Limb (tissue), 2 donors: Measurements from ENCODE around the gene IL4I1.
"Not testable (repeated sequence)": the region's sequence is repeated elsewhere in the genome, so short reads cannot be mapped to it uniquely, and the experiment has no call there.

Source experiments
- DNase-seq, 2 donors: peaks; one replicate each; pipeline ENCODE4 v3.0.0-alpha.2; 2016; ENCODE audit errors: extremely low spot score in 2 of 2

Gene IL4I1, protein sequence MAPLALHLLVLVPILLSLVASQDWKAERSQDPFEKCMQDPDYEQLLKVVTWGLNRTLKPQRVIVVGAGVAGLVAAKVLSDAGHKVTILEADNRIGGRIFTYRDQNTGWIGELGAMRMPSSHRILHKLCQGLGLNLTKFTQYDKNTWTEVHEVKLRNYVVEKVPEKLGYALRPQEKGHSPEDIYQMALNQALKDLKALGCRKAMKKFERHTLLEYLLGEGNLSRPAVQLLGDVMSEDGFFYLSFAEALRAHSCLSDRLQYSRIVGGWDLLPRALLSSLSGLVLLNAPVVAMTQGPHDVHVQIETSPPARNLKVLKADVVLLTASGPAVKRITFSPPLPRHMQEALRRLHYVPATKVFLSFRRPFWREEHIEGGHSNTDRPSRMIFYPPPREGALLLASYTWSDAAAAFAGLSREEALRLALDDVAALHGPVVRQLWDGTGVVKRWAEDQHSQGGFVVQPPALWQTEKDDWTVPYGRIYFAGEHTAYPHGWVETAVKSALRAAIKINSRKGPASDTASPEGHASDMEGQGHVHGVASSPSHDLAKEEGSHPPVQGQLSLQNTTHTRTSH

DNA sequence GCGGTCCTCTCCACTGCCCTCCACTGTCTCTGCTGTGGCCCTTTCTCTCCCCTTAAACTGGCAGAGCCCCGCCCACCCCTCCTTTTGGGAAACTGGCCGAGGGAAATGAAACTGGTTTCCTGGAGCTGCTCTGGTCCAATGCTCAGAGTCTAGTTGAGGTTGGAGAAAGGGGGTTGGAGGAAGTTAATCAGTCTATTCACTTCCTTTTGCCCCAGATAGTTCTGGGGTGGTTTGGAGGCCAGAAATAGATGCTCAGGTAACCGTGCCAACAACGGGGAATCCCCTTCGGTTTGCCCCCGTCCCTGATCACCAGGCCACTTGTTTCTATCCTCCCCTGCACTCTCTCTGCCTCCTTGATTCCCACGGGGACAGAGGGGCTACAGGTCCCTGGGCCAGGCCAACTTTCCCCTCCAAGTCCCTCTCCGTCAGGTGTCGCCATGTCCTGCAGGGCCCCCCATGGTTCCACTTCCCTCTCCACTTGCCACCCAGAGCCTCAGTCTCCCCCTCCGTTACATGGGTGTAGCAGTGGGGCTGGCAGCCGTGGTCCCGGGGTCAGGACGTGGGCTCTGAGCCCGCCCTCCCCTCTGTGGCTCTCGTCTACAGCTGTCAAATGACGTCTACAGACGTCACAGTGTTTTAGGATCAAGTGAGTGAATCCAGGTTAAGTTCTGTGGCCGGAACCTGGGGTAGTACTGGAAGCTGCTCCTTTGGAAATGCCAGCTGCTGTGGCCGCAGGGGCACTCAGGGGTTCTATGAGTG lies at the start of gene IL4I1:
Gene IL4I1 (minus strand): TSS at position 25 of the 759 bp plus-strand sequence. CDS start 727 bp downstream, outside the sequence.
- DNase-seq: no peak

DNA sequence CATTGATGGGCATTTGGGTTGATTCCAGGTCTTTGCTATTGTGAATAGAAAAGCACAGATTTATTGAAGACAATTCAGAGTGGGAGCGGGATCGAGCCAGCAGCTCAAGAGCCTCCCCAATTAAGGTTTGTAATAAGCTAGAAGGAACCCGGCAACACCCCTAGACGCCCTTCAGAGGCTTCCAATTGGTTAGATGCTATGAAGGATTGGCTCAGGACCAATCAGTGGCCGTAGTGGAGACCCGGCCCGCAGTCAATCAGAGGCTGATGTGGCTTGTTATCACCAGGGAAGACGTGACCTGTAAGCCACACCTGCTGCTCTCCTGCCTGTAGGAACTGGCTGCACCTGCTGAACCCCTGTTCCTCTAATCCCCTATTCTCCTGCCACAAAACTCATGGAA lies 49.7 kb upstream of the IL4I1 start:
- DNase-seq: no peak

DNA sequence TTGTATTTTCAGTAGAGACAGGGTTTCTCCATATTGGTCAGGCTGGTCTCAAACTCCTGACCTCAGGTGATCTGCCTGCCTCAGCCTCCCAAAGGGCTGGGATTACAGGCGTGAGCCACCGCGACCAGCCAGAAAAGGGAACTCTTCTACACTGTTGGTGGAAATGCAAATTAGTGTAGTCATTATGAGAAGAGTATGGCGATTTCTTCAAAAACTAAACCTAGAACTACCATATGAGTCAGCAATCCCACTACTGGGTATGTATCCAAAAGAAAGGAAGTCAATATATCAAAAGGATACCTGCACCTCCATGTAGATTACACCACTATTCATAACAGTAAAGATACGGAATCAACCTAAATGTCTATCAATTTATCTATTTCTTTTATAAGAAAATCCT lies 47.9 kb upstream of the IL4I1 start:
- DNase-seq: not testable (repeated sequence)

DNA sequence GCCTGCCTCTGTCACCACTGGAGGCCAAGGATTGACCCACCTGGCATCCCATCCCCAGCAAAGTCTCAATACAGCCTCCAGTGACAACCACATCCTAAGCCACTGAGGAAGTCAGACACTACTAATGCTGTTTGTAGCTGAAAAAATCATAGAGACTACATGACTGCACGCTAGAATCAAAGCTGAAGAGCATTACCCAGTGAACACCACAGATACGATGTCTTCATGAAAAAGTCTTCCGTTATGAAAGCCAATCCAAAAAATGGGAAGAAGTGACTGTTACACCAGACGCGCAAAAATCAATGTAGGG lies 43.8 kb upstream of the IL4I1 start:
- no peak for DNase-seq

DNA sequence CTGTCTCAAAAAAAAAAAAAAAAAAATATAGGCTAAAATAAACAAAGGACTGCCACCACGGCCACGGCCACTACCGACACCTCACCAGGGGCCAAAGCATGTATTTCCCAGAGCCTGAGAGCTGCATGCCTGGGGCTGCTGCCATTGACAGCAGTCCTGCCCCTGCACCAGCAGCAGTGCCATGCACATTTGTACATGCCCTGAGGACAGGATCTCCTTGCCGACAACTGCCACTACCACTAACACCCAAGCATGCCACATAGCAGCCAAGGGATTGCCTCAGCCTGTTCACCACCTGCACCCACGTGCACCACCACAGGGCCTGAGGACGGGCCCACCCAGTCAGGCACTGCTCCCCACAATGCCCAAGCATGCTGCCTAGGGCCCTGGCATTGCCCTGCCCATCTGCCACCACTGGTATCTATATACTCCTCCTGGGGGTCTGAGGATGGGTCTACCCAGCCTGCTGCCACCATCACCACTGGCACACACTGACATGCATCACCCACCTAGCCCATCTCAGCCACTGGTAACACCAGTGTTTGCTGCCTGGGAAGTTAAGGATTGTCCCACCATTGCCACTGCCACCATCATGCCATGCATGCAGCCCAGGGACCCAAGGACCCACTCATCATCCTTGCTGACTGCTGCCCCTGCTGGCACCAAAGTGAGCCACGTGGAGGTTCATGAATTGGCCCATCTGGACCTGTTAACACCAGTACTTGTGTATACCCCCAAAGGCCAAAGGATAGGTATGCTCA lies 43.2 kb upstream of the IL4I1 start:
- DNase-seq: no peak

DNA sequence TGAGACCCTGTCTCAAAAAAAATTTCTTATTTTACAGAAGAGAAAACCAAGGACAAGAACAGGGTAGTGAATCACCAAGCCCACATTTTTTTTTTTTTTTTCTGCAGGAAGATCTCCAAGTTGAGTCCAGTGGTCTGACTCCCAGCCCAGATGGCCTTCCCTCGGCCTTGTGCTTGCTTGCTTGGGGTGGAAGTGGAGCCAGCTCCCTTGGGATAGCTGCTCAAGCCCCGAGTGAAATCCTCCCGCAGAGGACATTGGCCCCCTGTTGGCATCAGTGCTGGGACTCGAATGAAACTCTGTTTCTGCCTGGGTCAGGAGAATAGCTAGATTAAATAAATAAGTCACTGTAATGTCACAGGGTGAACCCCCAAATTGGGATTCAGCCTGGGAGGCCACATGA lies 42.0 kb upstream of the IL4I1 start:
- no peak for DNase-seq

DNA sequence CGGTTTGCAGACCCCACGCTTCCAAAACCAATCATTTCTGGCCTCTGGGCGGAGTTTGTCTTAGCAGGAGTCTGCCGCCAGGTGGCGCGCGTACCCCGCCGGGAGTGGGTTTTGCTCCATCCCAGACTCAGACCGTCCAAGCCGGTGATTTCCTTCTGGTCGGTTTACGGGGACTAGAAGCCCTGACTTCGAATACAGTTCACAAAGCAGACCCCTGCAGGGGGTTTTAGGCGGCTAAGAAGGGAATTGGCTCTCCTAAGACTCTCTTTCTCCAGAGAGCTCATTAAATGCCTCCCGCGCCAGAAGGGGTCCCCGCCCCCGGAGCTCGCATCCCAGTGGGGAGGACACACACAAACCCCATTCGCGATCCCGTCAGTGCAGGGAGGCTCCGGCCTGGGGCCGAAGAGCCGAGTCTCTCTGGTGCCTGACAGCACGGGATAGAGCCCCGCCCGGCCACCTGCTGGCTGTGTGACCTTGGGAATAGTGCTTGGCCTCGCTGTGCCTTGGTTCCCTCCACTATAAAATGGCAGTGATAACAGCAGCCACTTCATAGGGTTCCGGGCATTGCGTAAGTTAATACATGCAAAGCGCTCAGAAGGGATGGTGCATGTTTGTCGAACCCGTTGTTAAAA lies 41.2 kb upstream of the IL4I1 start:
- DNase-seq: peak; percentile 55 to 92

DNA sequence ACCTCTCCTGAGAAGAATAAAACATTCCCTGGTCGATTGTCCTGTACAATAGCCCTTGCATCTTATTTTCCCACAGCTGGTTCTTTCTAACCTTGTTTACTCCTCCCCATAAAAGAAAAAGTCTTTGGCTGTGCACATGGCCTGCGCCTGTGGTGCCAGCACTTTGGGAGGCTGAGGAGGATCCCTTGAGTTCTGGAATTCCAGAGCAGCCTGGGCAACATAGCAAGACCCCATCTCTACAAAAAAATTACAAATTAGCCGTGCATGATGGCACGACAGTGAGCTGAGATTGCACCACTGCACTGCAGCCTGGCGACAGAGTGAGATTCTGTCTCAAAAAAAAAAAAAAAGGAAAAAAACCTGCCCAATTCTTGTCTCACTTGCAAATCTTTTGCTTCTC lies 39.9 kb upstream of the IL4I1 start:
- DNase-seq: no peak

DNA sequence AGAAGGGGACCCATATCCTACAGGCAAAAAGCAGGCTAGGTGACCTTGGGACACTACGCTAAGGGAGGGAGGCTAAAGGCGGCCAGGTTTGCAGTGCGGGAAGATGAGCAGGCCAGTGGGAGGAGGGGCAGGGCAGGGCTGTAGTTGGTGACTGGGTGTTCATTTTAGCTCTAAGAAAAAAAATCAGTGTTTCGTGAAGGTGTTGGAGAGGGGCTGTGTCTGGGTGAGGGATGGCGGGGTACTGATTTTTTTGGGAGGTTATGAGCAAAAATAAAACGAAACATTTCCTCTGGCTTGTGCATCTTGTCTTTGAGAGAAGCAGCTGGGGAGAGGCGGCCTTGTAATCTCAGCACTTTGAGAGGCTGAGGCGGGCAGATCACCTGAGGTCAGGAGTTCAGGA lies 37.0 kb upstream of the IL4I1 start:
- DNase-seq: no peak

DNA sequence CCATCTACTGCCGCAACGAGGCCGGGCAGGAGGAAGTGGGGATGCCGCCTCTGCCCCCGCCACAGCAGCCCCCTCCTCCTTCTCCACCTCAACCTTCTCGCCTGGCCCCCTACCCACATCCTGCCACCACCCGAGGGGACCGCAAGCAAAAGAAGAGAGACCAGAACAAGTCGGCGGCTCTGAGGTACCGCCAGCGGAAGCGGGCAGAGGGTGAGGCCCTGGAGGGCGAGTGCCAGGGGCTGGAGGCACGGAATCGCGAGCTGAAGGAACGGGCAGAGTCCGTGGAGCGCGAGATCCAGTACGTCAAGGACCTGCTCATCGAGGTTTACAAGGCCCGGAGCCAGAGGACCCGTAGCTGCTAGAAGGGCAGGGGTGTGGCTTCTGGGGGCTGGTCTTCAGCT lies 36.0 kb upstream of the IL4I1 start:
- no peak for DNase-seq

DNA sequence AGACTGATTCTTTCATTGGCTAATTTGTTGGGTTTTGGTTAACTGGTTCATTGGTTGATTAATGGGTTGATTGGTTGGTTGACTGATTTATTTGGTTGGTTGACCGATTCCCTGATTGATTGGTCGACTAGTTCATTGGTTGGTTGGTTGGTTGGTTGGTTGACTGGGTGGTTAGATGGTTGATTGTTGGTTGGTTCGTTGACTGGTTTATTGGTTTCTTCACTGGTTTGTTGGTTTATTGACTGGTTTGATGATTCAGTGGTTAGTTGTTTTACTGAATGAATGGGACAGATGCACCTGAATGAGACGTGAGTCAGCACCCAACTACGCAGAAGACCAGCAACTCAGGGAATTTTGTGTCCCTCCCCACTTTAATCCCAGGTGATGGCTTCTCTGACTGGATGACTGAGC lies 35.4 kb upstream of the IL4I1 start:
- DNase-seq: no peak

DNA sequence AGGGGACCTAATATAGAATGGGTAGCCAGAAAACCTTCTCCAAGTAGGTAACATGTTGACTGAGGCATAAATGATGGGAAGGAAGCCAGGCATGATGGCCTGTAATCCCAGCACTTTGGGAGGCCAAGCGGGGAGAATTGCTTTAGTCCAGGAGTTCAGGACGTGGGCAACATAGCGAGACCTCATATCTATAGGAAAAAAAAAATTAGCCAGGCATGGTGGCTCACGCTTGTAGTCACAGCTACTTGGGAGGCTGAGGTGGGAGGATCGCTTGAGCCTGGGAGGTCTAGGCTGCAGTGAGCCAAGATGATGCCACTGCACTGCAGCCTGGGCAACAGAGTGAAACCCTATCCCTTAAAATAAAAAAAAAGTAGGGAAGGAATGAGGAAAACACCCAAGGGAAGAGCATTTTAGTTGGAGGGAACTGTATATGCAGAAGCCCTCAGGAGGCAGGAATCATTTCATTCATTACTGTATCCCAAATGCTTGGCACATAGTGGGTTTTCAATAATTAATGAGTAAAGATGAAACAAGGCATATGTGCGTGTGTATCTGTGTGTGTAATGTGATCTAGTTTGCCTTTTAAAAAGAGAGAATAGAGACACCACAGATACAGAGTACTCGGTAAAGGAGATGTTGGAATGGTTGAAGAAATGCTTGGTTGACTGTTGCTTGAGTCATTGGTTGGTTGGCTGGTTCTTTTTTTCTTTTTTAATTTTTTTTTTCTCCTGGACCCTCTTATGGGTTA lies 34.8 kb upstream of the IL4I1 start:
- DNase-seq: no peak

DNA sequence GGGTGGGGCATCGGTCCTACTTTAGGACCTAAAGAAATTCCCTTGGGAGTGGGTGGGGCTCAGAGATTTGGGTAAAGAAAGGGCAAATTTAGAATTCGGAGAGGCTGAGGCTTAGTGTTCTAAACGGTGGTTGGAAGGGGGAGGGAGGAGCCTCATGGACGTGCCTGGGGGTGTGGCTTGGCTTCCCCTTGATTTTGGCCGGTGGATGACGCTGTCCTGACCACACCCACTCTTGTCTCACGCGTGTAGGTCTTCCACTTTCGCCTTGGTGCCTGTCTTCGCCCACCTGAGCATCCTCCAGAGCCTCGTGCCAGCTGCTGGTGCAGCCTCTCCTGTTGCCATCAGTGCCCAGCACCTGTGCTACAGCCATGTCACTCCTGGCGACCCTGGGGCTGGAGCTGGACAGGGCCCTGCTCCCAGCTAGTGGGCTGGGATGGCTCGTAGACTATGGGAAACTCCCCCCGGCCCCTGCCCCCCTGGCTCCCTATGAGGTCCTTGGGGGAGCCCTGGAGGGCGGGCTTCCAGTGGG lies 33.9 kb upstream of the IL4I1 start:
- DNase-seq: peak in 1 of 2 donors; percentile 65

DNA sequence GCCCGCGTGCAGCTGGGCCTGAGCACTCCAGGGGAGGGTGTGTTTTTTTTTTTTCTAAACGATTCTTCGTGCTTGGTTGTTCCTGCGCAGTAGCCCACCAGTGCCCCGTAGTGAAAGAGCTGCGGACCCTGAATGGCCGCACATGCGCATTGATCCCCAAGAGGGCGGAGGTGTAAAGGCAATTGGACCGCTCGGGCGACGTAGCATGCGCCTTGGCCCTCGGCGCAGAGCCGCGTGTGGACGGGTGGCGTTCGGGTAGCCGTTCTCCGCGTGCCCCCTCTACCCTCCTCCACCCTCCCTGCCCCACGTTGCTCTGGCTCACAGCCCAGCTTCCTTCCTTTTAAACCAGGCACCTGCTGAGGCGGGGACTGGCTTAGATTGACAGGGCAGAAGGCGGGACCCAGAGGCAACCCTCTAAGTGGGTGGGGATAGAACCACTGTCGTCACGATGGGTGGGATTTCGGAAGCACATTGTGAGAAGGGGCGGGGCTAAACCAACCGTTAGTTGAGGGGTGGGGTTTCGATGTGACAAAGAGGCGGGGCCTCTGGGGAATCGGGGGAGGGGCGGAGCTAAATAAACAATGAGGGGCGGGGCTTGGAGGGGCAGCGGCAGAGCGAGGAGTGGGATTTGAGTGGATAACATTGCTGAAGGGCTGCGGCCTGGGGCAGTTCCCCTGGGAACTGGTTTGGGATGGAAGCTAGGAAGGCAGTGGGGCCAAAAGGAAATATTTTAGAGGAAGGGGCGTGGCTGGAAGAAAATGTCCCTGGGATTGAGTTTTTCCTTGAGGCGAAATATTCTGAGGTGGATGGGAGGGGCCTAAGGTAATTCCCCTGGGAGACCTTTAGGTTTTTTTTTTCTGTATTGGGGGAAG lies 33.2 kb upstream of the IL4I1 start:
- peak; percentile 92 to 96 for DNase-seq

DNA sequence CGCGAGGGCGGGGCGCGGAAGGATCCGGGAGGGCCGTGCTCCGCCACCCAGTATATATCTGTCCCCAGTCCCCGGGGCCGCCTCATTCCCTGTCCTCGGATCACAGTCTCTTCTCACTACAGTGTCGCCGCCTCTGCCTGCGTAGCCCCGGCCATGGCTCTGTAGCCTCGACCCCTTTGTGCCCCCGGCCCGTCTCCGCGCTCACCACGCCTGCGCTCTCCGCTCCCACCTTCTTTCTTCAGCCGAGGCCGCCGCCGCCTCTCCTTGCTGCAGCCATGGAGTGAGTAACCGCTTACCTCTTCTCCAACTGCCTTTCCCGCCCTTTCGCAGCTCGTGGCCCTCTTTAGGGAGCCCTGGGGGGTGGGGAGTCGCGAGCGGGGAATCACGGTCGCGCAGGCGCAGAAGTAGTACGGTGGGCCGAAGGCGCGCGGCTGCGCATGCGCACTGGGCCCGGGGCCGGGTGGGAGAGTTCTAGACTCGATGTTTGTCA lies 32.5 kb upstream of the IL4I1 start, which contains the start of the genes ATF5 and NUP62:
Gene ATF5 (plus strand): TSS at position 85 of the 490 bp plus-strand sequence. CDS start 1,646 bp downstream, outside the sequence.
Gene NUP62 (minus strand): TSS at position 384 of the 490 bp plus-strand sequence. CDS start 19,697 bp downstream, outside the sequence.
- DNase-seq: peak; percentile 95 to 97

DNA sequence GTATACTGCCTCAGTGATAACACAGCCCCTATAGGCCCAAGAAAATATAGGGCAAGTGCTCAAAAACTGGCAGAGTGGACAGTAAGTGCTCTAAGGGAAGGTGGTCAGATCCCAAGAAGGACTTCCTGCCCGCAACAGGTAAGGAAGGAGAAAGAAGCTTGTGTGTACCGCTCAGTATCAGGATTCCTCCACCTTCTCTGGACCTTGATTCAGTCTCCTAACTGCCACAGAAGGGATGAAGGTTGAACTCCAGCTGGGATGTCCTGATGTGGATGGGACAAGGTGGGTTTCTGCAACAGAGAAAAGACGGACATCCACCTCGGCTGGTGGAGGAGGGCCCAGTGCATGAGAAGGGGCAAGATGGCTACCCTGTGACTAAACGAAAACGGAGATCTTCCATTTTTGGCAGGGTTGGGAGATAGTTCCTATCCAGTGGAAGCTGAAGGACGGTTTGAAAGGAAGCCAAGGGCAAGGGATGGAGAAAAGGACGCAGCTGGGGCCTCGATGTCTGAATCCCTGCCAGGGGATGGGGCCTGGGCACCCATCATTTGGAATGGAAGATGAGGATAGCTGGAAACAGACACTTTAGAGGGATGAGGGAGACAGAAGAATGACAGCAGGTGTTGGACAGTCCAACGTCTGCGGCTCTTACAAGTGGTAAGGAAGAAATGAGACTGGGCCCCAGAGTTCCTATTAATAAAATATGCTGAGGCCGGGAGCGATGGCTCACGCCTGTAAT lies 31.0 kb upstream of the IL4I1 start:
- no peak for DNase-seq

DNA sequence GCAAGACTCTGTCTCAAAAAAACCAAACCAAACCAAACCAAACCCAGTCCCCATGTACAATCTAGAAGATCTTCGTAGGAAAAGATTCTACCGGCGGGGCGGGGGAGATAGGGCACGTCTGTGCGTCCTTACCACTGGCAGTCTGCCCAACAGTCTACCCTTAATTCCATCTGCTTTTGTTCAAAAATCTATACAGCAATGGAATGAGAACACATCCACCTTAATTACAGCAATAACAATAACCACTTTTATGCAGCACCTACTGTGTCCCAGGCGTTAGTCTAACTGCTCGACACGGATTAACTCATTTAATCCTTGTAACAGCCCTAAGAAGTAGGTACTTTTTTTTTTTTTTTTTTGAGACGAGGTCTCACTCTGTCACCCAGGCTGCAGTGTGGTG lies 29.8 kb upstream of the IL4I1 start:
- DNase-seq: no peak

DNA sequence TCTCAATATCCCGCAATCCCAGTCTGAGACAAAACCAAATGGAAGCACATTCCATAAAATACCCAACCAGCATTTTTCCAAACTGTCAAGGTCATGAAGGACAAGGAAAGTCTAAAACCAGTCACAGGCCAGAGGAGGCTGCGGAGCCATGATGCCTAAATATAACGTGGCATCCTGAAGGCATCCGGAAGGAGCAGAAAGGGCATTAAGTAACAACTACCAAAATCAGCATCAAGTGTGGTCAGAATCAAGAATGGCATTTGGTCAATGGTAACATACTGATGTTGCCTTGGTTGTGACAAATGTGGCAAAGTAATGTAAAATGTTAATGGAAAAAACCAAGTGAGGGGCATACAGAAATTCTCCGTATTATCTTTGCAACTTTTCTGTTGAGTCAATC lies 28.8 kb upstream of the IL4I1 start:
- DNase-seq: no peak
